BE2C (cell line): ENCODE data around the gene IVD.

Experiments used
- DNase-seq: peaks from one replicate; pipeline ENCODE4 v3.0.0-alpha.2; 2020
- H3K27me3 ChIP-seq: fragments of 250-450 bp; sonication (Bioruptor Pico); 2 replicates; pipeline ENCODE4 v1.5.1; 2020; ENCODE audit warnings: mild to moderate bottlenecking
- H3K36me3 ChIP-seq: fragments of 250-450 bp; sonication (Bioruptor Pico); 2 replicates; pipeline ENCODE4 v1.5.1; 2020; ENCODE audit warnings: mild to moderate bottlenecking
- H3K4me1 ChIP-seq: fragments of 250-450 bp; sonication (Bioruptor Pico); 2 replicates; pipeline ENCODE4 v1.5.1; 2020
- H3K4me3 ChIP-seq: 2 replicates; pipeline ENCODE4 v1.5.1; 2011; ENCODE audit warnings: low read depth, low read length
- H3K9me3 ChIP-seq: fragments of 250-450 bp; sonication (Bioruptor Pico); 2 replicates; pipeline ENCODE4 v1.5.1; 2020
- TF ChIP-seq, protein P1 (sequence below): IDR thresholded peaks from 2 replicates; pipeline ENCODE4 v1.5.1; 2012; ENCODE audit warnings: mild to moderate bottlenecking, low read depth, low read length

The IVD gene

DNA sequence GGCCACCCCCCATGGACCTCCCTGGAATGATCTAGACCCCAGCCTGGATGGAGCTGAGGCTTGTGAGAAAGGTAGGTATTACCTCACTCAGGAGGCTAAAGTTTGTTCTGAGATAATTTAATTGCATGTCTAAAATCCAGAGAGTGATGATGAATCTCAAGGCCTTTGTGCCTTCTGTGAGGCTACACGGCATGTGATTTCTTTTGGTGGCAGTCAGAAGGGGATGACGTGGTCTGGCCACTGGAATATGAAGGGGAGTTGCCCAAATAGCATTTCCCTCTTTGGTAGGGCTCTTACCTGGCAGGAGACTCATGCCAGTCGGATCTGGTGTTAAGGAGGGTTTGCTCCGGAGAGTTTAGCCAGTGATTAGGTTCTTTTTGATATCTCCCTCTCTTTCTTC, 37.7 kb downstream of the IVD start:
- Histone ChIP-seq H3K9me3 (no peaks in the 10 kb centered on the region), H3K36me3 (no peaks in the 10 kb centered on the region), H3K4me1 (peaks cover 6% of the 10 kb centered on the region), H3K27me3 (no peaks in the 10 kb centered on the region), H3K4me3 (peak overlapping the region; percentile 65; the same call in 1 of the 2 replicates)
- TF ChIP-seq, protein P1, sequence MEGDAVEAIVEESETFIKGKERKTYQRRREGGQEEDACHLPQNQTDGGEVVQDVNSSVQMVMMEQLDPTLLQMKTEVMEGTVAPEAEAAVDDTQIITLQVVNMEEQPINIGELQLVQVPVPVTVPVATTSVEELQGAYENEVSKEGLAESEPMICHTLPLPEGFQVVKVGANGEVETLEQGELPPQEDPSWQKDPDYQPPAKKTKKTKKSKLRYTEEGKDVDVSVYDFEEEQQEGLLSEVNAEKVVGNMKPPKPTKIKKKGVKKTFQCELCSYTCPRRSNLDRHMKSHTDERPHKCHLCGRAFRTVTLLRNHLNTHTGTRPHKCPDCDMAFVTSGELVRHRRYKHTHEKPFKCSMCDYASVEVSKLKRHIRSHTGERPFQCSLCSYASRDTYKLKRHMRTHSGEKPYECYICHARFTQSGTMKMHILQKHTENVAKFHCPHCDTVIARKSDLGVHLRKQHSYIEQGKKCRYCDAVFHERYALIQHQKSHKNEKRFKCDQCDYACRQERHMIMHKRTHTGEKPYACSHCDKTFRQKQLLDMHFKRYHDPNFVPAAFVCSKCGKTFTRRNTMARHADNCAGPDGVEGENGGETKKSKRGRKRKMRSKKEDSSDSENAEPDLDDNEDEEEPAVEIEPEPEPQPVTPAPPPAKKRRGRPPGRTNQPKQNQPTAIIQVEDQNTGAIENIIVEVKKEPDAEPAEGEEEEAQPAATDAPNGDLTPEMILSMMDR: no peak
- no peak for DNase-seq

DNA sequence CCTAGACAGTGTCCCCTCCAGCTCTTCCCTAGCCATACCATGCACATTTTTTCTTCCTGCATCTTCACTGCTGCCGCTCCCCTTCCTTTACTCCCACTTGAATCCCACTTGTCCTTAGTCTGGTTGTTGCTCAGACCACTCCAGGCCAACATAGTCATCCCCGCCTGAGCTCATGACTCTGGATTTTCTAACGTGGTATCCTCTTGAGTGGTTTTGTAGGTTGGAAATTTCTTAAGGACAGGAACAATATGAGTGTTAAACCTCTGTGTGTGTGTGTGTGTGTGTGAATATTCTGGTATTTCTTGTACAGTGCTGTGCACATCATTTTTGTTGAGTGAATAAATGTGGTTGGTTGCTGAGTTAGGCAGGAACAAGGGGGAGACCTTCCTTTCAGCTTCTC, 38.3 kb downstream of the IVD start:
- Histone ChIP-seq H3K4me3 (no peak overlapping the region), H3K4me1 (peaks cover 6% of the 10 kb centered on the region), H3K36me3 (no peaks in the 10 kb centered on the region), H3K27me3 (no peaks in the 10 kb centered on the region), H3K9me3 (no peaks in the 10 kb centered on the region)
- TF ChIP-seq, protein P1: no peak
- DNase-seq: no peak

DNA sequence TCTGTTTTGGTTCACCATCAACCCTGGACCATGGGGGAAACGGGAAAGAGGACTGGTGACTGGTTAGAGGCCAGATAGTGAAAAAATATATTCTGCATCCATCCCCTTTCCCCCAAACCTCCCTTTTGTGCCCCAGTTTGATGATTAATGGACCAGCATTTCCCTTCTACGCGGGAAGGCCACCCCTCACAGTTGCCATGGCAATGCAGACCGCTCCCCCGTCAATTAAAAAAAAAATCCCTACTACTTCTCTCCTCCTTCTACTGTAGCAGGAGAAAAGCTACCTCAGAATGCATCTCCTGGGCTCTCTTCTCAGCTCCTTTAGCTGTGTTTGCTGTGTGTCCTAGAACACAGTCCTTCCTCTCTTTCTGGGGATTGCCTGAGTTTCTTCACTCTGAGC, 39.1 kb downstream of the IVD start:
- no peaks in the 10 kb centered on the region for H3K9me3 ChIP-seq
- TF ChIP-seq, protein P1: no peak
- DNase-seq: no peak
- no peaks in the 10 kb centered on the region for H3K27me3 ChIP-seq
- no peaks in the 10 kb centered on the region for H3K36me3 ChIP-seq
- H3K4me1 ChIP-seq: peaks cover 4% of the 10 kb centered on the region
- no peak overlapping the region for H3K4me3 ChIP-seq

DNA sequence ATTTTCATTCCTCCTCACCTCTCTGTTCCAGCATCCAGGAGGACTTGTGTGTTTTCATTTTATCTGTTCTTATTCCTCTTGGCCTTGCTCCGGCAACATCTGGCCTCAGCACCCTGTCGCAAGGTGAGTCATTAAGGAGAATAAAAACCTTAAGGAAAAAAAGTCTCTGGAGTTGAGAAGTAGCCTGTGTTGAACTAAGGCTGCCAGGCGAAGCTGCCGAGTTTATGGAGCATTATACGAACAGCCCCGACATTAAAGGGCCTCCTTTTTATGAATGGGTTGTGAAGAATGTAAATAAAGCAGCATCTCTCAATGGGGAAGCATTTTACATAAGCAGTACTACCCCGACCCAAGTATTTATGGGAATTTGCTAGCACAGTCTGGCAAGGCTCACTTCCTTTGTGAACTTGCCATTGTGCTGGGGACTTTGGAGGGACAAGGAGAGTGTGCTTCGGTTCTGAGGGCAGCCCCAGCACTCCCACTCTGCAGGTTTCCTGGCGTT, 39.9 kb downstream of the IVD start:
- H3K27me3 ChIP-seq: no peaks in the 10 kb centered on the region
- no peak overlapping the region for H3K4me3 ChIP-seq
- TF ChIP-seq, protein P1: no peak
- no peaks in the 10 kb centered on the region for H3K36me3 ChIP-seq
- no peaks in the 10 kb centered on the region for H3K9me3 ChIP-seq
- H3K4me1 ChIP-seq: peaks cover 4% of the 10 kb centered on the region
- no peak for DNase-seq

DNA sequence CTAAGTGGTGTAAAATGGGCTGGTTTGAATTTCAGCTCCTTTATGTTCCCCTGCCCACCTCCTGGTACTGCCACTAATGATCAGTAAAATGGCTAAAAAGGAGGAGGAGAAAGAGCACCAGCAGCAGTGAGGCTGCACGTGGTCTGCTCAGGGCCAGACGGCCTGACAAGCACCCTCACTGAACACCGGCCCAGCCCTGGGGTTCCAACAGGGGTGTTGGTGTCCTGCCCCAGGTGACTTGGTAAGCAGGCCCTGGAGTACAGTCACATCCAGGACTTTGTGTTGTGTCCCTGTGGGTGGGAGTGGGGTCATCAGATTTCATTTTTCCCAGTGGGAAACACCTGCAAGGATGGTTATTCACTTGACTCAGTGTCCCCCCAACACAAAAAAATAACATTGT, 40.5 kb downstream of the IVD start:
- no peaks in the 10 kb centered on the region for H3K9me3 ChIP-seq
- TF ChIP-seq, protein P1: no peak
- peaks cover 4% of the 10 kb centered on the region for H3K4me1 ChIP-seq
- DNase-seq: no peak
- no peak overlapping the region for H3K4me3 ChIP-seq
- no peaks in the 10 kb centered on the region for H3K27me3 ChIP-seq
- H3K36me3 ChIP-seq: no peaks in the 10 kb centered on the region

DNA sequence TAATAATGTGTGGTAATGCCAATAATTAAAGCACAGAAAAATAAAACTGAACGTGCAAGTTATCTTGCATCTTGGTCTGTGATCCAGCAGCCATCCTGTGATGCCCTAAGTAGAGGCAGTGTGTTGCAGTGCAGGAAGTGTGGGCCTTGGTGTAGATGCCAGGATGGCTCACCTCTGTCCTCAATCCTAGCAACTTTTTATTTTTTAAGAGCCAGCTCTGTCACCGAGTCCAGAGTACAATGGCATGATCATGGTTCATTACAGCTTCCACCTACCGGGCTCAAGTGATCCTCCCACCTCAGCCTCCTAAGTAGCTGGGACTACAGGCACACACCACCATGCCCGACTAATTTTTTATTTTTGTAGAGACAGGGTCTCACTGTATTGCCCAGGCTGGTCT, 42.8 kb downstream of the IVD start:
- TF ChIP-seq, protein P1: no peak
- Histone ChIP-seq H3K27me3 (no peaks in the 10 kb centered on the region), H3K9me3 (no peaks in the 10 kb centered on the region), H3K36me3 (no peaks in the 10 kb centered on the region), H3K4me3 (no peak overlapping the region), H3K4me1 (peaks cover 4% of the 10 kb centered on the region)
- no peak for DNase-seq
